PC-9 (cell line): ENCODE measurements around the gene LAPTM5. TPM values are rescaled to one million over a fixed set of nuclear protein-coding genes. Genes with fewer than 3 reads are reported as not detected.
A peak's percentile ranks its signal among the peaks of the same experiment; 100 is the strongest.

Experiments
- BruUV-seq: library from RNA; stranded (reverse); fragments of 400-500 nt; replicated peaks from 2 replicates; lab custom pipeline; 2021; lab: Mats Ljungman, UMichigan
- CTCF ChIA-PET: fragments of 300-600 bp; sonication (Branson Sonifier 250); formaldehyde crosslinking; loops from one replicate; lab custom pipeline; 2022; ENCODE audit warnings: antibody characterized with exemption; lab: Charles Lee
- POLR2A ChIA-PET: fragments of 300-600 bp; sonication (Branson Sonifier 250); formaldehyde crosslinking; loops from one replicate; lab custom pipeline; 2022; ENCODE audit warnings: antibody characterized with exemption; ENCODE audit not compliant: unreplicated experiment; lab: Charles Lee
- DNase-seq, 2 experiments: peaks; one replicate each; pipeline versions ENCODE4 v3.0.0 to v3.0.0-alpha.2; 2015 to 2022; ENCODE audit warnings: mixed read lengths in 1 of 2
- H2AFZ ChIP-seq: fragments of 200-600 bp; sonication (generic); 2 replicates; pipeline ENCODE4 v1.8.1; 2017; ENCODE audit warnings: antibody characterized with exemption
- H3F3A ChIP-seq: fragments of 200-600 bp; sonication (generic); 2 replicates; pipeline ENCODE4 v1.8.1; 2017; ENCODE audit warnings: antibody characterized with exemption, mild to moderate bottlenecking, low read depth; ENCODE audit not compliant: insufficient read depth
- H3K27ac ChIP-seq: fragments of 200-600 bp; sonication (generic); 2 replicates; pipeline ENCODE4 v1.6.1; 2016; ENCODE audit warnings: mixed run types
- H3K27me3 ChIP-seq: fragments of 200-600 bp; sonication (generic); 2 replicates; pipeline ENCODE4 v1.6.1; 2016; ENCODE audit warnings: low read depth, mixed run types; ENCODE audit not compliant: insufficient read depth
- H3K36me3 ChIP-seq: fragments of 200-600 bp; sonication (generic); 2 replicates; pipeline ENCODE4 v1.6.1; 2016; ENCODE audit warnings: low read depth, mixed run types
- H3K4me1 ChIP-seq: fragments of 200-600 bp; sonication (generic); replicated peaks from 2 replicates; pipeline ENCODE4 v1.6.1; 2016; ENCODE audit warnings: mixed run types; ENCODE audit not compliant: insufficient read depth
- H3K4me2 ChIP-seq: fragments of 200-600 bp; sonication (generic); 2 replicates; pipeline ENCODE4 v1.6.1; 2017; ENCODE audit warnings: mixed run types
- H3K4me3 ChIP-seq: fragments of 200-600 bp; sonication (generic); 2 replicates; pipeline ENCODE4 v1.6.1; 2016; ENCODE audit warnings: mixed run types
- H3K79me2 ChIP-seq: fragments of 200-600 bp; sonication (generic); 2 replicates; pipeline ENCODE4 v1.6.1; 2017; ENCODE audit warnings: low read depth, mixed run types
- H3K9me2 ChIP-seq: fragments of 200-600 bp; sonication (generic); 2 replicates; pipeline ENCODE4 v1.8.1; 2017; ENCODE audit warnings: mild to moderate bottlenecking; ENCODE audit not compliant: insufficient read depth
- H3K9me3 ChIP-seq: fragments of 200-600 bp; sonication (generic); 2 replicates; pipeline ENCODE4 v1.8.1; 2016; ENCODE audit warnings: low read depth; ENCODE audit not compliant: insufficient read depth
- H4K20me1 ChIP-seq: fragments of 200-600 bp; sonication (generic); 2 replicates; pipeline ENCODE4 v1.8.1; 2017; ENCODE audit not compliant: insufficient read depth
- CTCF ChIP-seq: fragments of 200-600 bp; sonication (generic); conservative IDR thresholded peaks from 2 replicates; pipeline ENCODE4 v1.6.1; 2017; ENCODE audit warnings: mixed run types, antibody characterized with exemption, mild to moderate bottlenecking, moderate library complexity
- EZH2 ChIP-seq: fragments of 200-600 bp; sonication (generic); IDR thresholded peaks from 2 replicates; pipeline ENCODE4 v1.8.0; 2017; ENCODE audit warnings: antibody characterized with exemption, low read depth
- intact Hi-C: fragments of 100-400 bp; cut with micrococcal nuclease; formaldehyde crosslinking; loops from one replicate; pipeline ENCODE4 v1.10.0; 2022; ENCODE audit not compliant: unreplicated experiment
- total RNA-seq: library from RNA; stranded (reverse); gene quantifications from 2 replicates; pipeline ENCODE4 v1.2.3, GENCODE V29; 2021

Gene LAPTM5
- total RNA-seq, 1 experiment from 2014 or later: 5.0 TPM

- Histone ChIP-seq H3K4me3 (no peak overlapping the region), H3K4me2 (no peak overlapping the region), H2AFZ (no peak overlapping the region), H3F3A (no peaks in the 10 kb centered on the region), H3K36me3 (no peaks in the 10 kb centered on the region), H3K27me3 (no peaks in the 10 kb centered on the region), H3K27ac (no peak overlapping the region), H4K20me1 (no peaks in the 10 kb centered on the region; the same call in 1 of the 2 replicates), H3K79me2 (no peaks in the 10 kb centered on the region), H3K9me3 (no peaks in the 10 kb centered on the region), H3K9me2 (no peaks in the 10 kb centered on the region), H3K4me1 (0 out of 2 replicates have a peak, but pooled peaks cover 5% of the 10 kb centered on the region)
- CTCF ChIA-PET: interaction anchor here (0.9 kb wide), 1 partner anchor 192 kb away, joined by 3 read pairs; no protein-coding TSS in a partner anchor
- POLR2A ChIA-PET: interaction anchor here (0.6 kb wide), 1 partner anchor 188 kb away, joined by 7 read pairs; no protein-coding TSS in a partner anchor
- intact Hi-C loops: no loop called here
- no TSS peak for BruUV-seq
- peak in 1 of 2 experiments; percentile 62 for DNase-seq
- TF ChIP-seq EZH2: no peak
- TF ChIP-seq CTCF: no peak
Measured at GRCh38 chr1:30721812-30722537, 35.6 kb downstream of the LAPTM5 start.

GRCh38 chr1:30721341-30721793 is 36.2 kb downstream of the LAPTM5 start:
- POLR2A ChIA-PET: interaction anchor here (0.6 kb wide), 2 partner anchors 58 to 189 kb away, joined by 4 to 7 read pairs; no protein-coding TSS in a partner anchor

More at GRCh38 chr1:30721341-30721793, 36.2 kb downstream of the LAPTM5 start:
- Histone ChIP-seq H3K4me1 (0 out of 2 replicates have a peak, but pooled peaks cover 5% of the 10 kb centered on the region), H3K27me3 (no peaks in the 10 kb centered on the region), H3K36me3 (no peaks in the 10 kb centered on the region), H3K27ac (no peak overlapping the region), H3K79me2 (no peaks in the 10 kb centered on the region), H3F3A (no peaks in the 10 kb centered on the region), H3K4me2 (no peak overlapping the region), H3K9me3 (no peaks in the 10 kb centered on the region), H3K4me3 (no peak overlapping the region), H2AFZ (no peak overlapping the region), H4K20me1 (no peaks in the 10 kb centered on the region; the same call in 1 of the 2 replicates), H3K9me2 (no peaks in the 10 kb centered on the region)
- CTCF ChIA-PET: interaction anchor here (0.9 to 3.3 kb wide), 2 partner anchors 58 to 192 kb away, joined by 3 to 84 read pairs; no protein-coding TSS in a partner anchor
- intact Hi-C loops: no loop called here
- no TSS peak for BruUV-seq
- DNase-seq: no peak
- no peak for TF ChIP-seq CTCF
- TF ChIP-seq EZH2: no peak
